Sigmoid colon (tissue), 7 donors: ENCODE measurements around the gene IMPA2. TPM values are rescaled to one million over a fixed set of nuclear protein-coding genes. Genes with fewer than 3 reads are reported as not detected.
"Not testable (repeated sequence)": the region's sequence is repeated elsewhere in the genome, so short reads cannot be mapped to it uniquely, and the experiment has no call there.

Experiments used
- DNase-seq: peaks from one replicate; pipeline ENCODE4 v3.0.0-alpha.2; 2019
- H3K27ac ChIP-seq, 4 donors: fragments of 200-600 bp; sonication (generic); one replicate each; pipeline ENCODE4 v1.5.1; 2016 to 2019; ENCODE audit warnings: mild to moderate bottlenecking in 1 of 4
- H3K27me3 ChIP-seq, 3 donors: fragments of 200-600 bp; sonication (generic); one replicate each; pipeline ENCODE4 v1.5.1; 2019; ENCODE audit warnings: mild to moderate bottlenecking in 1 of 3
- H3K36me3 ChIP-seq, 4 donors: fragments of 200-600 bp; sonication (generic); one replicate each; pipeline ENCODE4 v1.5.1; 2016 to 2019
- H3K4me1 ChIP-seq, 4 donors: fragments of 200-600 bp; sonication (generic); one replicate each; pipeline ENCODE4 v1.5.1; 2017 to 2019
- H3K4me3 ChIP-seq, 4 donors: fragments of 200-600 bp; sonication (generic); one replicate each; pipeline ENCODE4 v1.5.1; 2017 to 2019; ENCODE audit warnings: mild to moderate bottlenecking in 2 of 4, moderate library complexity in 1 of 4
- H3K9me3 ChIP-seq, 4 donors: fragments of 200-600 bp in 3 of 4; sonication (generic) in 3 of 4; one replicate each; pipeline versions ENCODE4 v1.5.1 to v1.6.1; 2013 to 2019
- CTCF ChIP-seq, 4 experiments: fragments of 450-650 bp in 3 of 4; fragments of 200-600 bp in 1 of 4; IDR thresholded peaks; one replicate each; pipeline ENCODE4 v1.5.1; 2016 to 2019; ENCODE audit warnings: antibody characterized with exemption in 4 of 4, mild to moderate bottlenecking in 3 of 4, moderate library complexity in 2 of 4
- EP300 ChIP-seq, 4 donors: sonication (generic); formaldehyde crosslinking; IDR thresholded peaks; one replicate each; pipeline ENCODE4 v1.6.1; 2017; ENCODE audit warnings: antibody characterized with exemption in 4 of 4
- POLR2A ChIP-seq, 2 donors: fragments of 450-650 bp; IDR thresholded peaks; one replicate each; pipeline ENCODE4 v1.6.1; 2016; ENCODE audit warnings: antibody characterized with exemption in 2 of 2, mild to moderate bottlenecking in 2 of 2, moderate library complexity in 2 of 2
- POLR2AphosphoS5 ChIP-seq, 4 donors: sonication (generic); formaldehyde crosslinking; IDR thresholded peaks; one replicate each; pipeline ENCODE4 v1.6.1; 2017; ENCODE audit warnings: antibody characterized with exemption in 4 of 4
- WGBS, 2 donors: extraction: QIAGEN DNeasy Blood & Tissue Kit; methylation state at CpG; one replicate each; pipeline ENCODE4 v1.1.7; 2013; 5-methylcytosine and 5-hydroxymethylcytosine counted together
- intact Hi-C: fragments of 100-400 bp; cut with DNase I; formaldehyde crosslinking; loops from one replicate; pipeline ENCODE4 v1.15.1; 2023
- polyA plus RNA-seq, 3 donors: library from polyadenylated mRNA; stranded (reverse); fragments of 200-250 nt; gene quantifications; one replicate each; pipeline ENCODE4 v1.2.3, GENCODE V29; 2013
- total RNA-seq, 4 donors: library from RNA; depleted of rRNA; stranded (reverse); fragments of >200 nt; gene quantifications; one replicate each; pipeline ENCODE4 v1.1.0, GENCODE V29; 2016
- donor health status: healthy with polysubstance abuse.
- donor health status: Bipolar disorder and iron deficiency.
- donor health status: healthy.

IMPA2 gene
- total and polyA plus RNA-seq, 7 donors = 21.3 to 138 (median 66.5) TPM

- Histone ChIP-seq H3K36me3 (no peaks in the 10 kb centered on the region), H3K4me1 (peaks cover 0 to 30% (median 17%) of the 10 kb centered on the region in 4 donors), H3K9me3 (peaks cover 0 to 3% (median 0%) of the 10 kb centered on the region in 4 donors), H3K4me3 (no peak overlapping the region), H3K27me3 (no peaks in the 10 kb centered on the region), H3K27ac (no peak overlapping the region)
- intact Hi-C loops = no loop called here
- DNase-seq = no peak
- WGBS, 2 donors = 87 to 90% methylated on average over 17 of the region's 17 CpGs
- TF ChIP-seq CTCF (IDR thresholded peaks at IDR 0.05) = no peak
- TF ChIP-seq EP300 (IDR thresholded peaks at IDR 0.05) = no peak
- TF ChIP-seq POLR2A (IDR thresholded peaks at IDR 0.05) = no peak
- no peak for TF ChIP-seq POLR2AphosphoS5 (IDR thresholded peaks at IDR 0.05)
These were observed 20.4 kb upstream of the IMPA2 start for GRCh38 chr18:11960743-11961380.

GRCh38 chr18:11962597-11962996 lies 18.7 kb upstream of the IMPA2 start:
- H3K36me3 ChIP-seq = no peaks in the 10 kb centered on the region
- H3K4me3 ChIP-seq = no peak overlapping the region
- intact Hi-C loops = no loop called here
- peaks cover 0 to 2% (median 0%) of the 10 kb centered on the region in 4 donors for H3K9me3 ChIP-seq
- 2 to 55% methylated on average over 1 of the region's 1 CpG for WGBS, 2 donors
- peak overlapping the region in 3 of 4 donors; percentile 57 to 88 (median 78) for H3K27ac ChIP-seq
- no peak for DNase-seq
- TF ChIP-seq POLR2AphosphoS5 (IDR thresholded peaks at IDR 0.05) (no peak), POLR2A (IDR thresholded peaks at IDR 0.05) (no peak), EP300 (IDR thresholded peaks at IDR 0.05) (no peak), CTCF (IDR thresholded peaks at IDR 0.05) (no peak)
- H3K4me1 ChIP-seq = peaks cover 0 to 27% (median 16%) of the 10 kb centered on the region in 4 donors
- no peaks in the 10 kb centered on the region for H3K27me3 ChIP-seq

GRCh38 chr18:11963991-11964484 lies 17.3 kb upstream of the IMPA2 start:
- no peak for TF ChIP-seq EP300 (IDR thresholded peaks at IDR 0.05)
- no peak for TF ChIP-seq POLR2A (IDR thresholded peaks at IDR 0.05)
- no peak for TF ChIP-seq POLR2AphosphoS5 (IDR thresholded peaks at IDR 0.05)
- peak in 1 of 4 experiments; percentile 10 for TF ChIP-seq CTCF (IDR thresholded peaks at IDR 0.05)
- Histone ChIP-seq H3K4me3 (no peak overlapping the region), H3K27me3 (no peaks in the 10 kb centered on the region), H3K27ac (peak overlapping the region; percentile 57 to 88 (median 70)), H3K9me3 (no peaks in the 10 kb centered on the region), H3K36me3 (no peaks in the 10 kb centered on the region), H3K4me1 (peaks cover 0 to 27% (median 16%) of the 10 kb centered on the region in 4 donors)
- DNase-seq = no peak
- WGBS, 2 donors = 70 to 75% methylated on average over 3 of the region's 3 CpGs
- intact Hi-C loops = no loop called here

- H3K4me3 ChIP-seq = no peak overlapping the region
- H3K4me1 ChIP-seq = no peaks in the 10 kb centered on the region
- no peaks in the 10 kb centered on the region for H3K27me3 ChIP-seq
- H3K36me3 ChIP-seq = no peaks in the 10 kb centered on the region
- H3K27ac ChIP-seq = no peak overlapping the region
- no peak for TF ChIP-seq EP300 (IDR thresholded peaks at IDR 0.05)
- TF ChIP-seq CTCF (IDR thresholded peaks at IDR 0.05) = no peak
- TF ChIP-seq POLR2AphosphoS5 (IDR thresholded peaks at IDR 0.05) = no peak
- no peak for TF ChIP-seq POLR2A (IDR thresholded peaks at IDR 0.05)
- 86 to 90% methylated on average over 9 of the region's 9 CpGs for WGBS, 2 donors
- peak; percentile 26 for DNase-seq
- intact Hi-C loops = no loop called here
- no peaks in the 10 kb centered on the region for H3K9me3 ChIP-seq
These were observed 11.1 kb upstream of the IMPA2 start for GRCh38 chr18:11969904-11970835.

GRCh38 chr18:11970836-11971226 lies 10.5 kb upstream of the IMPA2 start:
- DNase-seq, H3K27ac ChIP-seq, H3K4me1 ChIP-seq, intact Hi-C loops, H3K36me3 ChIP-seq, H3K27me3 ChIP-seq, H3K9me3 ChIP-seq, H3K4me3 ChIP-seq: not testable (repeated sequence)
- 96 to 97% methylated on average over 8 of the region's 8 CpGs for WGBS, 2 donors
